Measurements from ENCODE around the gene CENPP. TPM values are rescaled to one million over a fixed set of nuclear protein-coding genes. Genes with fewer than 3 reads are reported as not detected.

The CENPP gene
- total RNA-seq, 1 experiment from 2014 or later = 14.3 TPM

DNA sequence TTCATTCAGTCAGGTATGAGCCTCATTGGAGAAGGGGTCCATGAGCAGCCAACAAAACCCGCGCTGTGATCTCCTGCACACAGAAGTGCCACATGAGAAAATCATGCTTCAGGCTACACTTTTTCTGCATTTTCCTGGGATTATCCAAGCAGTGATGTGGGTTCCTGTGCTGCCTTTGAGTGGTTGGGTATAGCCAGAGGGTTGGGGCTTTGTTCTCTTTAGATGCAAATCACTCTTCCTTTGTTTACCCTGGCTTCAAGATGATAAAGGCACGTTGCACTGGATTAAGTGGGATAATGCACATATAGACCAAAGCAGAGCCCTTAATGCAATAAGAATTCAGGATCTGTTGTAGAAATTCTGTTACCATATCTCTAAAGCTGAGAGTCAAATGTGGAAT lies 191.3 kb downstream of the CENPP start:
- ATAC-seq = peak; percentile 93
- TF ChIP-seq ZNF416 (CRISPR knock-in tag; IDR thresholded peaks at IDR 0.05) = no peak
- TF ChIP-seq ETV6 (CRISPR knock-in tag; IDR thresholded peaks at IDR 0.05) = no peak
- TF ChIP-seq, protein P1, sequence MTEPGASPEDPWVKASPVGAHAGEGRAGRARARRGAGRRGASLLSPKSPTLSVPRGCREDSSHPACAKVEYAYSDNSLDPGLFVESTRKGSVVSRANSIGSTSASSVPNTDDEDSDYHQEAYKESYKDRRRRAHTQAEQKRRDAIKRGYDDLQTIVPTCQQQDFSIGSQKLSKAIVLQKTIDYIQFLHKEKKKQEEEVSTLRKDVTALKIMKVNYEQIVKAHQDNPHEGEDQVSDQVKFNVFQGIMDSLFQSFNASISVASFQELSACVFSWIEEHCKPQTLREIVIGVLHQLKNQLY (CRISPR knock-in tag; IDR thresholded peaks at IDR 0.05) = no peak
- TF ChIP-seq OVOL2 (CRISPR knock-in tag; IDR thresholded peaks at IDR 0.05; ENCODE audit: borderline replicate concordance) = no peak
- TF ChIP-seq RELA (CRISPR knock-in tag; IDR thresholded peaks at IDR 0.05; ENCODE audit: borderline replicate concordance) = no peak
- no peak for TF ChIP-seq TP53 (CRISPR knock-in tag; IDR thresholded peaks at IDR 0.05)
- TF ChIP-seq, protein P2, sequence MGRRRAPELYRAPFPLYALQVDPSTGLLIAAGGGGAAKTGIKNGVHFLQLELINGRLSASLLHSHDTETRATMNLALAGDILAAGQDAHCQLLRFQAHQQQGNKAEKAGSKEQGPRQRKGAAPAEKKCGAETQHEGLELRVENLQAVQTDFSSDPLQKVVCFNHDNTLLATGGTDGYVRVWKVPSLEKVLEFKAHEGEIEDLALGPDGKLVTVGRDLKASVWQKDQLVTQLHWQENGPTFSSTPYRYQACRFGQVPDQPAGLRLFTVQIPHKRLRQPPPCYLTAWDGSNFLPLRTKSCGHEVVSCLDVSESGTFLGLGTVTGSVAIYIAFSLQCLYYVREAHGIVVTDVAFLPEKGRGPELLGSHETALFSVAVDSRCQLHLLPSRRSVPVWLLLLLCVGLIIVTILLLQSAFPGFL (CRISPR knock-in tag; IDR thresholded peaks at IDR 0.05; ENCODE audit: borderline replicate concordance) = no peak
- TF ChIP-seq HMGA2 (CRISPR knock-in tag; IDR thresholded peaks at IDR 0.05) = no peak
- TF ChIP-seq, protein P3, sequence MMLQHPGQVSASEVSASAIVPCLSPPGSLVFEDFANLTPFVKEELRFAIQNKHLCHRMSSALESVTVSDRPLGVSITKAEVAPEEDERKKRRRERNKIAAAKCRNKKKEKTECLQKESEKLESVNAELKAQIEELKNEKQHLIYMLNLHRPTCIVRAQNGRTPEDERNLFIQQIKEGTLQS (CRISPR knock-in tag; conservative IDR thresholded peaks at IDR 0.05) = no peak
- TF ChIP-seq, protein P4, sequence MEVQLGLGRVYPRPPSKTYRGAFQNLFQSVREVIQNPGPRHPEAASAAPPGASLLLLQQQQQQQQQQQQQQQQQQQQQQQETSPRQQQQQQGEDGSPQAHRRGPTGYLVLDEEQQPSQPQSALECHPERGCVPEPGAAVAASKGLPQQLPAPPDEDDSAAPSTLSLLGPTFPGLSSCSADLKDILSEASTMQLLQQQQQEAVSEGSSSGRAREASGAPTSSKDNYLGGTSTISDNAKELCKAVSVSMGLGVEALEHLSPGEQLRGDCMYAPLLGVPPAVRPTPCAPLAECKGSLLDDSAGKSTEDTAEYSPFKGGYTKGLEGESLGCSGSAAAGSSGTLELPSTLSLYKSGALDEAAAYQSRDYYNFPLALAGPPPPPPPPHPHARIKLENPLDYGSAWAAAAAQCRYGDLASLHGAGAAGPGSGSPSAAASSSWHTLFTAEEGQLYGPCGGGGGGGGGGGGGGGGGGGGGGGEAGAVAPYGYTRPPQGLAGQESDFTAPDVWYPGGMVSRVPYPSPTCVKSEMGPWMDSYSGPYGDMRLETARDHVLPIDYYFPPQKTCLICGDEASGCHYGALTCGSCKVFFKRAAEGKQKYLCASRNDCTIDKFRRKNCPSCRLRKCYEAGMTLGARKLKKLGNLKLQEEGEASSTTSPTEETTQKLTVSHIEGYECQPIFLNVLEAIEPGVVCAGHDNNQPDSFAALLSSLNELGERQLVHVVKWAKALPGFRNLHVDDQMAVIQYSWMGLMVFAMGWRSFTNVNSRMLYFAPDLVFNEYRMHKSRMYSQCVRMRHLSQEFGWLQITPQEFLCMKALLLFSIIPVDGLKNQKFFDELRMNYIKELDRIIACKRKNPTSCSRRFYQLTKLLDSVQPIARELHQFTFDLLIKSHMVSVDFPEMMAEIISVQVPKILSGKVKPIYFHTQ (CRISPR knock-in tag; IDR thresholded peaks at IDR 0.05) = no peak
- no peak for TF ChIP-seq ZNF121 (CRISPR knock-in tag; IDR thresholded peaks at IDR 0.05)
- TF ChIP-seq, protein P5, sequence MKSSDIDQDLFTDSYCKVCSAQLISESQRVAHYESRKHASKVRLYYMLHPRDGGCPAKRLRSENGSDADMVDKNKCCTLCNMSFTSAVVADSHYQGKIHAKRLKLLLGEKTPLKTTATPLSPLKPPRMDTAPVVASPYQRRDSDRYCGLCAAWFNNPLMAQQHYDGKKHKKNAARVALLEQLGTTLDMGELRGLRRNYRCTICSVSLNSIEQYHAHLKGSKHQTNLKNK (CRISPR knock-in tag; IDR thresholded peaks at IDR 0.05) = no peak
- no peak for TF ChIP-seq NFYB (CRISPR knock-in tag; conservative IDR thresholded peaks at IDR 0.05; ENCODE audit: low read depth)
- TF ChIP-seq NR1H2 (CRISPR knock-in tag; IDR thresholded peaks at IDR 0.05) = no peak
- CTCF ChIA-PET = interaction anchor here (1.7 kb wide), 1 partner anchor 15 kb away, joined by 4 read pairs; no protein-coding TSS in a partner anchor

DNA sequence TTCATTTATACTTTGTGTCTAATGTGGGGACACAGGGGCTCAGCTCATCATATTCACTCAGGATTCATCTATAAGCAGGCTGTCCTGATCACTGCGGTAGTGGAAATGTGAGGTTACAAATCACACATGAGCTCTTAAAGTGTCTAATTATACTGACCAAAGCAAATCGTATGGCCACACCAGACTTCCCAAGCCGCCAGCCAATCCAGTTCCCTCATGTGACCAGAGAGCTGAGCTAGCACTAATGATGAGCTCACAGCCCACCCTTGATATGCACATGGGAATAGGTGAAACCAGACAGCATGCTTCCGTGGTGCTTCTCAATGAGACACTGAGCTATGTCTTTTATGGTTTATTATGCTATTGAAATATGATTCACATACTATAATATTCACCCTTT lies 192.4 kb downstream of the CENPP start:
- Mint-ChIP-seq H3K4me1 (peaks cover 15% of the 10 kb centered on the region), H3K9me3 (peaks cover 12% of the 10 kb centered on the region), H3K27ac (no peak overlapping the region), H3K27me3 (ENCODE audit: low read depth) (no peaks in the 10 kb centered on the region), H3K36me3 (no peaks in the 10 kb centered on the region), H3K4me3 (no peak overlapping the region)
- ChIA-PET CTCF (interaction anchor here (1.7 kb wide), 1 partner anchor 16 kb away, joined by 4 read pairs; no protein-coding TSS in a partner anchor), POLR2A (no interaction called here)
- DNase-seq (ENCODE audit: low spot score) (no peak), ATAC-seq (no peak)
- TF ChIP-seq, protein P6, sequence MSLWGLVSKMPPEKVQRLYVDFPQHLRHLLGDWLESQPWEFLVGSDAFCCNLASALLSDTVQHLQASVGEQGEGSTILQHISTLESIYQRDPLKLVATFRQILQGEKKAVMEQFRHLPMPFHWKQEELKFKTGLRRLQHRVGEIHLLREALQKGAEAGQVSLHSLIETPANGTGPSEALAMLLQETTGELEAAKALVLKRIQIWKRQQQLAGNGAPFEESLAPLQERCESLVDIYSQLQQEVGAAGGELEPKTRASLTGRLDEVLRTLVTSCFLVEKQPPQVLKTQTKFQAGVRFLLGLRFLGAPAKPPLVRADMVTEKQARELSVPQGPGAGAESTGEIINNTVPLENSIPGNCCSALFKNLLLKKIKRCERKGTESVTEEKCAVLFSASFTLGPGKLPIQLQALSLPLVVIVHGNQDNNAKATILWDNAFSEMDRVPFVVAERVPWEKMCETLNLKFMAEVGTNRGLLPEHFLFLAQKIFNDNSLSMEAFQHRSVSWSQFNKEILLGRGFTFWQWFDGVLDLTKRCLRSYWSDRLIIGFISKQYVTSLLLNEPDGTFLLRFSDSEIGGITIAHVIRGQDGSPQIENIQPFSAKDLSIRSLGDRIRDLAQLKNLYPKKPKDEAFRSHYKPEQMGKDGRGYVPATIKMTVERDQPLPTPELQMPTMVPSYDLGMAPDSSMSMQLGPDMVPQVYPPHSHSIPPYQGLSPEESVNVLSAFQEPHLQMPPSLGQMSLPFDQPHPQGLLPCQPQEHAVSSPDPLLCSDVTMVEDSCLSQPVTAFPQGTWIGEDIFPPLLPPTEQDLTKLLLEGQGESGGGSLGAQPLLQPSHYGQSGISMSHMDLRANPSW (CRISPR knock-in tag; conservative IDR thresholded peaks at IDR 0.05; ENCODE audit: low read depth) = no peak
- no peak for TF ChIP-seq NR1H2 (CRISPR knock-in tag; IDR thresholded peaks at IDR 0.05)
- TF ChIP-seq, protein P7, sequence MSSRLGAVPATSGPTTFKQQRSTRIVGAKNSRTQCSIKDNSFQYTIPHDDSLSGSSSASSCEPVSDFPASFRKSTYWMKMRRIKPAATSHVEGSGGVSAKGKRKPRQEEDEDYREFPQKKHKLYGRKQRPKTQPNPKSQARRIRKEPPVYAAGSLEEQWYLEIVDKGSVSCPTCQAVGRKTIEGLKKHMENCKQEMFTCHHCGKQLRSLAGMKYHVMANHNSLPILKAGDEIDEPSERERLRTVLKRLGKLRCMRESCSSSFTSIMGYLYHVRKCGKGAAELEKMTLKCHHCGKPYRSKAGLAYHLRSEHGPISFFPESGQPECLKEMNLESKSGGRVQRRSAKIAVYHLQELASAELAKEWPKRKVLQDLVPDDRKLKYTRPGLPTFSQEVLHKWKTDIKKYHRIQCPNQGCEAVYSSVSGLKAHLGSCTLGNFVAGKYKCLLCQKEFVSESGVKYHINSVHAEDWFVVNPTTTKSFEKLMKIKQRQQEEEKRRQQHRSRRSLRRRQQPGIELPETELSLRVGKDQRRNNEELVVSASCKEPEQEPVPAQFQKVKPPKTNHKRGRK (CRISPR knock-in tag; IDR thresholded peaks at IDR 0.05; ENCODE audit: borderline replicate concordance) = no peak
- TF ChIP-seq FOXP1 (CRISPR knock-in tag; IDR thresholded peaks at IDR 0.05; ENCODE audit: borderline replicate concordance) = no peak
- no peak for TF ChIP-seq ELF4 (CRISPR knock-in tag; IDR thresholded peaks at IDR 0.05; ENCODE audit: low read depth)
- no peak for TF ChIP-seq ZNF219 (CRISPR knock-in tag; IDR thresholded peaks at IDR 0.05; ENCODE audit: borderline replicate concordance)
- TF ChIP-seq ZBTB21 (CRISPR knock-in tag; IDR thresholded peaks at IDR 0.05; ENCODE audit: borderline replicate concordance) = no peak
- TF ChIP-seq, protein P8, sequence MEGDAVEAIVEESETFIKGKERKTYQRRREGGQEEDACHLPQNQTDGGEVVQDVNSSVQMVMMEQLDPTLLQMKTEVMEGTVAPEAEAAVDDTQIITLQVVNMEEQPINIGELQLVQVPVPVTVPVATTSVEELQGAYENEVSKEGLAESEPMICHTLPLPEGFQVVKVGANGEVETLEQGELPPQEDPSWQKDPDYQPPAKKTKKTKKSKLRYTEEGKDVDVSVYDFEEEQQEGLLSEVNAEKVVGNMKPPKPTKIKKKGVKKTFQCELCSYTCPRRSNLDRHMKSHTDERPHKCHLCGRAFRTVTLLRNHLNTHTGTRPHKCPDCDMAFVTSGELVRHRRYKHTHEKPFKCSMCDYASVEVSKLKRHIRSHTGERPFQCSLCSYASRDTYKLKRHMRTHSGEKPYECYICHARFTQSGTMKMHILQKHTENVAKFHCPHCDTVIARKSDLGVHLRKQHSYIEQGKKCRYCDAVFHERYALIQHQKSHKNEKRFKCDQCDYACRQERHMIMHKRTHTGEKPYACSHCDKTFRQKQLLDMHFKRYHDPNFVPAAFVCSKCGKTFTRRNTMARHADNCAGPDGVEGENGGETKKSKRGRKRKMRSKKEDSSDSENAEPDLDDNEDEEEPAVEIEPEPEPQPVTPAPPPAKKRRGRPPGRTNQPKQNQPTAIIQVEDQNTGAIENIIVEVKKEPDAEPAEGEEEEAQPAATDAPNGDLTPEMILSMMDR (IDR thresholded peaks at IDR 0.05) = no peak
- TF ChIP-seq, protein P9, sequence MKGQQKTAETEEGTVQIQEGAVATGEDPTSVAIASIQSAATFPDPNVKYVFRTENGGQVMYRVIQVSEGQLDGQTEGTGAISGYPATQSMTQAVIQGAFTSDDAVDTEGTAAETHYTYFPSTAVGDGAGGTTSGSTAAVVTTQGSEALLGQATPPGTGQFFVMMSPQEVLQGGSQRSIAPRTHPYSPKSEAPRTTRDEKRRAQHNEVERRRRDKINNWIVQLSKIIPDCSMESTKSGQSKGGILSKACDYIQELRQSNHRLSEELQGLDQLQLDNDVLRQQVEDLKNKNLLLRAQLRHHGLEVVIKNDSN (CRISPR knock-in tag; IDR thresholded peaks at IDR 0.05) = no peak
- TF ChIP-seq, protein P5 (CRISPR knock-in tag; IDR thresholded peaks at IDR 0.05) = no peak

More for the DNA sequence above, 191.3 kb downstream of the CENPP start:
- Mint-ChIP-seq H3K4me3 (no peak overlapping the region), H3K36me3 (no peaks in the 10 kb centered on the region), H3K9me3 (peaks cover 12% of the 10 kb centered on the region), H3K27ac (no peak overlapping the region), H3K27me3 (ENCODE audit: low read depth) (no peaks in the 10 kb centered on the region), H3K4me1 (peaks cover 15% of the 10 kb centered on the region)
- no peak for DNase-seq (ENCODE audit: low spot score)
- POLR2A ChIA-PET = no interaction called here
